Ecto neural progenitor cell (in vitro differentiated cells): ENCODE measurements around the gene TFAP2E.
A peak's percentile ranks its signal among the peaks of the same experiment; 100 is the strongest.

ENCODE experiments used
- DNase-seq: peaks from one replicate; pipeline ENCODE4 v3.0.0-alpha.2; 2018; ENCODE audit warnings: low spot score

TFAP2E gene

GRCh38 chr1:35597870-35598269 is 24.8 kb downstream of the TFAP2E start:
- DNase-seq = no peak

- DNase-seq = no peak
Observed at GRCh38 chr1:35598895-35599294, 25.8 kb downstream of the TFAP2E start.

GRCh38 chr1:35599411-35599810 is 26.3 kb downstream of the TFAP2E start:
- no peak for DNase-seq

GRCh38 chr1:35600593-35600992 is 27.5 kb downstream of the TFAP2E start:
- no peak for DNase-seq

- DNase-seq = no peak
Observed at GRCh38 chr1:35603468-35603867, 30.4 kb downstream of the TFAP2E start.

- DNase-seq = no peak
Observed at GRCh38 chr1:35603941-35604340, 30.8 kb downstream of the TFAP2E start.

- DNase-seq = peak; percentile 59
Observed at GRCh38 chr1:35605071-35605866, 32.2 kb downstream of the TFAP2E start.

GRCh38 chr1:35605867-35606182 is 32.7 kb downstream of the TFAP2E start:
- DNase-seq = no peak

- DNase-seq = no peak
Observed at GRCh38 chr1:35611655-35612054, 38.5 kb downstream of the TFAP2E start.

GRCh38 chr1:35615440-35615839 is 42.3 kb downstream of the TFAP2E start:
- no peak for DNase-seq

GRCh38 chr1:35619237-35620121 is 46.4 kb downstream of the TFAP2E start:
- no peak for DNase-seq

GRCh38 chr1:35622510-35623178 is 49.5 kb downstream of the TFAP2E start:
- no peak for DNase-seq

GRCh38 chr1:35623832-35624231 is 50.7 kb downstream of the TFAP2E start:
- DNase-seq = no peak

GRCh38 chr1:35629051-35629450 is 55.9 kb downstream of the TFAP2E start:
- no peak for DNase-seq

- DNase-seq = no peak
Observed at GRCh38 chr1:35631396-35631795, 58.3 kb downstream of the TFAP2E start.

GRCh38 chr1:35633547-35633946 is 60.4 kb downstream of the TFAP2E start:
- DNase-seq = no peak

GRCh38 chr1:35637401-35637809 is 64.3 kb downstream of the TFAP2E start:
- no peak for DNase-seq

- DNase-seq = peak; percentile 46
Observed at GRCh38 chr1:35640380-35641232, 67.5 kb downstream of the TFAP2E start.

GRCh38 chr1:35641233-35641866 is 68.2 kb downstream of the TFAP2E start, which contains the start of gene PSMB2:
PSMB2 (minus strand) TSS chr1:35641526; CDS start chr1:35641432, 94 bp downstream.
- peak; percentile 98 for DNase-seq

GRCh38 chr1:35642471-35642955 is 69.4 kb downstream of the TFAP2E start:
- no peak for DNase-seq

GRCh38 chr1:35644204-35644603 is 71.1 kb downstream of the TFAP2E start:
- no peak for DNase-seq
